Occipital lobe (tissue), 2 donors: ENCODE results near the gene PRDM5. TPM values are rescaled to one million over a fixed set of nuclear protein-coding genes. Genes with fewer than 3 reads are reported as not detected.

Experiments
- DNase-seq: peaks from one replicate; lab custom pipeline; 2025; lab: John Stamatoyannopoulos, UW
- total RNA-seq: library from RNA; depleted of rRNA; stranded (reverse); fragments of >200 nt; gene quantifications from one replicate; pipeline ENCODE4 v1.2.3, GENCODE V29; 2014

PRDM5 gene
- total RNA-seq, 1 donor from 2014 or later = 17.2 TPM

DNA sequence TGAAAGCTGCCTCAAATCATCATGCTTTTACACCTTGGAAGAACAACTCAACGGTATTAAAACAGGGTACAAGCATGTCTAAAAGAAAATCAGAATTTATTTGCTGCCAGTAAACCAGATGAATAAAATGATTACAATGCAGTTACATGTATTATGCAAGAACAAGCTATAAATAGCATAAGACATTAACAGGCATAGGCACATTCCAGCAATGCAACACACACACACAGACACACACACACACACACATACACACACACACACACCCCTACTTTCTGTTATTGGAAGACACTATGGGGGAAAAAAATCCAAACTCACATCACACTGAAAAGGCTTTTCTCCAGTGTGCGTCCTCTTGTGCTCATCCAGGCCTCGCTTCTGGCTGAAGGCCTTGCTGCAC is 212.5 kb downstream of the PRDM5 start:
- DNase-seq = no peak

DNA sequence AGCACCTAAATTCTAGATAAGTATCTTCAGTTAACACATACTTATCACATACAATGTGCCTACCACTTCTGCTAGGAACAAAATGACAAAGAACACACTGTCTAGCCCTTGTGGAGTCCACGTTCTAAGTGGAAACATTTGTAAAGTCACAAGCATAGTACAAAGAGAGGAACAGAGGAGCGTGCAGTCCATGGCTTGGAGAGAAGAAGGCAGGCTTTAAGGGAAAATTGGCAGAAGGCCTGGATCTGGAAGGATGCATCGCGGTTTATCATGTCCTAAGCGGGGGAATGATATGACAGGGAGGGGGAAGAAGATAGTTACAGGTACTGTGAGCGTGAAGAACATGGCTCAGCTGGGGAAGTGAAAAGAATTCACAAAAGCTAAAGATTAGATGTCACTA is 218.0 kb downstream of the PRDM5 start:
- no peak for DNase-seq

DNA sequence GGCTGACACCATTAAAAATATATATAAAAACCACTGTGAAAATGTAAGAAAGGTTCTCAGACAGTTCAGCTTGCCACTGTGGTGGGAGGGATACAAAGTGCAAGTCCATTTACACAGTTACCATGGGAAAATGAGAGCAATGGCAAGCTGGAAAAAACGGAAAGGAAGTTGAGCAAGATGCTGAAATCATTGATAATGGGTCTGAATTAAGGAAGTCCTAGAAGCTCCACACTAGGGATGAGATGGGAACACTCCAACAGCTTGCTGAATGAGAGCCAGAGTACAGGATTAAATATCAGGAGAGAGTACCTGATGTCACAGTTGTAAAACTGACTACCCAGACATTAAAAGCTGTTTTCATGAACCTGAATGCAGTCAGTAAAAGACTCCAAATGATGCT is 218.6 kb downstream of the PRDM5 start:
- no peak for DNase-seq

DNA sequence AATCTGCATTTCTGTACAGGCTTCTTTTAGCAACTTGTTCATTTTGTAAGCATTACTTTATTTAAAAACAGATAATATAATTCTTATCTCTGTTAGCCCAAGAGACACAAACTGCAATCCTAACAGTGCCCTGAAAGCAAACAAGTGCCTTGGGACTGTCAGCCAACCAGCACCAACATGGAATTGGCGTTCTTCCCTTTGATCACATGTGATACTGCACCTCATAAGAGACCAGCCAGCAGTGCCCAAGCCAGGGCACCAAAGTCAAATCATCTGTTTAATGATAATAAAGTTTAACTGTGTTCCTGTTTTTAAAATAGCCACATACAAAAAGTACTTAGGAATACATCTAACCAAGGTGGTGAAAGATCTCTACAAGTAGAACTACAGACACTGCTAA is 223.2 kb downstream of the PRDM5 start:
- DNase-seq = no peak

DNA sequence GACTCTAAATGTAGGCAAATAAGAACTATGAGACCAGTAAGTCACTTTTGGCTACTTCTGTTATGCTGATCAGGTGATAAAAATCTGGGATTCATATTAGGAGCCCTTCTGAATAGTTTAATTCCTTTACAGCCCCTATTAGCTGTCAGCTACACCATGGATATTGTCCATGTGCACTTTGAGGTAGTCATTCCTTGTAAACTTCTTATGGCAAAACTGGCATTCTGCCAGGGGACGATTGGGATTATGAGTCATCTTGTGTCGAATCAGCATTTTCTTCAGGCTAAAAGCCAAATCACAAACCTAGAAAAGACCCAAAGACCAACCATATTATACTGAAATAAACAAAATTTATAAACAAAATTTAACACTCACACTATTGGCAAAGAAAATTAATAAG is 227.6 kb downstream of the PRDM5 start:
- no peak for DNase-seq

DNA sequence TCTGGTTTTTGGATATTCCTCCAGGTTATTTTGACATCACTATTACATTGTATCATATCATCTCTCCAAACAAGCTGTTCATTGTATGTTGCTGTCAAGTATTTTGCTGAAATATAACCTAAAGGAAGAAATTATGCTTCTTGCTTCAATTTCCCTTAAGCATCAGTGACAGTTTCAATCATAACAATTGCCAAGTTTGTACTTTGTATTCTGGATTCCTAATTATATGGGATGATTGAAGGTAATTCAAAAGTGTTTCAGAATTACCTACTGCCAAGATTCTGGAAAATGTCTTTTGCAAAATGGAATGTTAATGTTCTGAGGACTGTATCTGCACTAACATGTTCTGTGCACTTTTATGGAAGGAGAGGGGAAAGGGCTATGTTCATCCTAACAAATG is 228.7 kb downstream of the PRDM5 start:
- DNase-seq = no peak

DNA sequence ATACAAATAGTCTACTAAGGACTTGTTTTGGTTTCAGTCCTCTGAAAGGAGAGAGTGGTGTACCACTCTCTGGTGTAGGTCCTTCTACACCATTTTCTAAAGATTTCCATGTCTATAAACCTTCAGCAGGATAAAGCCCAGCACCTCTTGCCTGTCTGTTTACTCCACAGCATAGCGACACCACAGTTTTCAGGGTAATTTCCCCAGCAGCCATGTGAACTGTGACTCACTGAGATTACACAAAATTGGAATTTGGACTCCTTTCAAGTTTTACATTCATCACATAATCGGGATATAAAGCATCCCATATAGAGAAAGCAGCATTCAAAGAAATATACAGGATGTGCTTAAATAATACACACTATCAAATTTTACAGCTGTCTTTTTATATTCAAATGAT is 229.6 kb downstream of the PRDM5 start:
- no peak for DNase-seq

DNA sequence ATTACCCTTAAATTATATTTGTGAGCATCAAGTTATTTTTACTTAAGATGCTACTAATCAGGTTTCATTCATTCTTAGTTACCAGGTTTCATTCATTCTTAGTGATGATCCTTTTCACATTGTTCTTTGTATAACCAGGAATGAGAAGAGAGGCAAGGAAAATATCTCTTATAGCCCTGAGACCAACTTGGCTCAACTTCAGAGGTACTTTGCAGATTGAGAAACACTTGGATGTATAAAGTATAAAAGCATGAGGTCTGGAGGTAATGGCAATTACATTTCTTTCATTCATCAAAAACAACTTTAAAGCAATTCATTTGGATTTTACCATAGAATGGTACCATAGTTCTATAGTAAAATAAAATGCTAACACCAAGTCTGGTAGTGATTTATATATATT is 231.0 kb downstream of the PRDM5 start:
- no peak for DNase-seq

DNA sequence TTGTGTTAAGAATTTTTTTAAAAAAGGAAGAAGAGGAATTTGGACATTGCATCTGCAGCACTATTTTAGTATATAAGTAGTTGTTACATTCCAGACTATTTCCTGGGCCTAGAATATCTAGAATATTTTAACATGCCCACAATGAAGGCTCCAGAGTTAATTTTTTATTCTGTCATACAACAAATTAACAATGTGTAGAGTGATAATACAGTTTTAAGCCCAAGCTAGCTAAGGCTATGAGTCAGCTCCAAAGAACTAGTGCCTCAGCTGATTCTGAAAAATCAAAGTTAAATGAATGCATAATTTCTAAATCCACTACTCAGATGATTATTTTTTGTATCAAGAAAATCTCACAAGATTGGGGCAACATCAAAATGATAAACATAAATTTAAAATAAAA is 231.4 kb downstream of the PRDM5 start:
- DNase-seq = no peak

DNA sequence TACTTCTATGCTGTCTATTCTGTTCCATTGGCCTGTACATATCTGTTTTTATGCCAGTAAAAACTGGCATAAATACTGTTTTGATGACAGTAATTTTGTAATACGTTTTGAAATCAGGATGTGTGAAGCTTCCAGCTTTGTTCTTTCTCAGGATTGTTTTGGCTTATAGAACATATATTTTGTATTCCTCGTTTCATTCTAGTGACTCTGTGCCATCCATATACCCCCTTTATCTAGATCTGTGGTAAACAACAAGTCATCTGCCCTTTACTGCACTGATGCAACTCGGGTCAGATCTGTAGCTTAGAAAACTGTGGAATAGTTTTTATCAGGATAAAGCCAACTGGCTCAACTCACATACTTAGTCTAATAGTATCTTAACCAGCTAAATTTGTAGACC is 233.7 kb downstream of the PRDM5 start:
- DNase-seq = no peak

DNA sequence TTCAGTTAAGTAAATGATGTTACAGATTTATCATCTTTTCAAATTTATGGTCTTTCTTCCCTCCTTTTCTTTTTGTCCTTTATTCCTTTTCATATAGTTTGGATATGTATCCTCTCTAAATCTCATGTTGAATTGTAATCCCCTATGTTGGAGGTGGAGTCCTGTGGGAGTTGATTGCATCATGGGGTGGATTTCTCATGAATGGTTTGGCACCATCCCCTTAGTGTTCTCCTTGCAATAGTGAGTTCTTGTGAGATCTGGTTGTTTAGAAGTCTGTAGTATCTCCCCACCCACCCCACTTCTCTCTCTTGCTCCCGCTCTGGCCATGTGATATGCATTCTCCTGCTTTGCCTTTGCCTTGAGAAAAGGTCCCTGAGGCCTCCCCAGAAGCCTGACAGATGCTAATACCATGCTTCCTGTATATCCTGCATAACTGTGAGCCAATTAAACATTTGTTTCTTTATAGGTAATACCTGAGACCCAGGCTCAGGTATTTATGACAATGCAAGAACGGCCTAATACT is 236.7 kb downstream of the PRDM5 start:
- no peak for DNase-seq

DNA sequence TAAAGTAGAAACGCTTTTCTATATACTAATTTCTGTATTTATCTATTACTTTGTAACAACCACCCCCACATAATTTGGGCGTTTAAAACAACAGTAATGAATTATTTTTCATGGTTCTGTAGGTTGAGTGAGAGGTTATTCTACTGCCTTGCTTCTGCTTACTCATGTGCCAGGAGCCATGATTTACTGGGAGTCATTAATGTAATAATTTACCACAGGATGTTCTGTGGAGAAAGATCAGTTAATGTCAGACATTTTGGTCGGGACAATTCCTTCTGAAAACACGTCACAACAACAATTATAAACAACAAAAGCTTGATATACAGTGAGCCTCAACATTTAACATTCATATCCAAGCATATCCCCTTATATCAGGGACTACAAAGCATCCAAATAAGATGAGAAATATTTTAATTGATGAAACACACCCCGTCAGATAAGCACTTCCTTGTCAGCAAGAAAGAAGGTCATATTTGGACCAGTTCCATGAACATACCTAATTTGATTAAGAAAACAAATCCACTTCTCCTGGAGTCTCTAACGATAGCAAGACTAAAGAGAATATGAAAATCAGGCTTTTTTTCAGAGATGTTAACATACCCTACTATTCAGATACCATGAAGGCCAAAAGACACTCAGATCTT is 238.5 kb downstream of the PRDM5 start:
- no peak for DNase-seq

DNA sequence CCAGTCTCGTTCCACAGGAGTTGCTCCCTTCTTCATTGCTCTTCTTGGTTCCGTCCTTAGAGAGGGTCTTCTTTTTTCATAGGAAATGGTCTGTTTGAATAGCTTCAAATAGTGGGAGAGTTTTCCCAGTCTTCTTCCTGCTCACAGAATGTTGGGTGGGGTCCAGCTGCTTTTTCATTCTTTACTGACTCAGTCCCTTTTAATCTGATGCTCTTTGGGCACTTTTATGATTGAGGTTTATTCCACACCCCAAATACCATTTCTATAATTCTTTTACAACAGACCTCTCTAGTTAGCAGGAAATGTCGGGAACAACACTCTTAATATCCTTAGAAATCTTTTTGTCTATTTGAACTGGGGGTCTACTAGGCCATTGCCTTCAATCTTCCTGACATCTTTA is 239.5 kb downstream of the PRDM5 start:
- no peak for DNase-seq

DNA sequence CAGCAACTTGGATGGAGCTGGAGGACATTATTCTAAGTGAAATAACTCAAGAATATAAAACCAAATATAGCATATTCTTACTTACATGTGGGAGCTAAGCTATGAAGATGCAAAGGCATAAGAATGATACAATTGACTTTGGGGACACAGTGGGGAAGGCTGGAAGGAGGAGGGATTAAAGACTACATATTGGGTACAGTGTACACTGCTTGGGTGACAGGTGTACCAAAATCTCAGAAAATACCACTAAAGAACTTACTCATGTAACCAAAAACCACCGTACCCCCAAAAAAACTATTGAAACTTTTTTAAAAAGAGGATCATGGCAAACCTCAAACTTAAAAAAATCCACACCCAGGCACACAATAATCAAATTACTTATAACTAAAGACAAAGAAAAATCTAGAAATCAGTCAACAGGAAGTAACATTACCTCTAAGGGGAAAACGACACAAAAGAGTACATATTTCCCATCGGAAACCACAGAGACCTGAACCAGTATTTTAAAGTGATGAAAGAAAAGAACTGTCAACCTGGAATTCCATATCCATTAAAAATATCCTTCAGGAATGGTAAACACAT is 241.8 kb downstream of the PRDM5 start:
- no peak for DNase-seq

DNA sequence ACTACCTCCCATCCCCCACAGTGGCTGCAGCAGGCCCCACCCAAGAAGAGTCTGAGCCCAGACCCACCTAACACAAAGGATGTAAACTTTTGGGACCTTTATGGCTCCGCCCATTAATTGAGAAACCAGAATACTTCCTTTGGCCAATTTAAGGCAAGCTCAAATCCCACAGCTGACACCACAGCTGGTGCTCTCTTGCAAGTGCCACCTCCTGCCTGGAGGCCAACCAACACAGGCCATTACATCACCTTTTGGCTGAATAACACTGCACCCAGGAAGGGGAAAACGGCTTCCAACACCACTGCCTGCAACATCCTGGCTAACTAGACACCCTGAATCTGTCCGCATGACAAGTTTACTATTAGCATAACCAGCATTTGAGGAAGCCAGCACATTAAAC is 248.8 kb downstream of the PRDM5 start:
- DNase-seq = no peak

DNA sequence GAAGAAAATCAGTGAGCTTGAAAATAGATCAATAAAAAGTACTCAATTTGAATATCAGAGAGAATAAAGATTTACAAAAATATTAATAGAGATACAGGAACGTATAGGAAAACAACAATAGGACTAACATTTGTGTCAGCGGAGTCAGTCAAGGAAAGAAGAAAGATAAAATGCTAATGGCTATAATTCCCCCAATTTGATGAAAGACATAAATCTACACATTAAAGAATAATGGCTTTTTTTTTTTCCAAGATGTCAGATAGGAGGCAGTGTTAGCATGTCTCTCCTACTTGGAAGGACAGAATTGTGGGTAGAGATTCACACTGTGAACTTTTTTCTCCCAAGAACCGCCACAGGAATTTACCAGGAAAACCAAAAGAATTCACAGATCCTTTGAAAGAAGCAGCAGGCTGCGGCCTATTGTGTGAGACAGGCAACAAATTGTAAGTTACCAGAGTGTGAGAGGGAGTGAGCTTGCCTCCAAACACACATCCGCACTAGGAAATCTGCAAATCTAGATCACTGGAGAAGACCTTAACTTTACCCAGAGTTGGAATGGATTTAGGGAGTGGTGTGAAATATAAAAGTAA is 249.9 kb downstream of the PRDM5 start:
- no peak for DNase-seq

DNA sequence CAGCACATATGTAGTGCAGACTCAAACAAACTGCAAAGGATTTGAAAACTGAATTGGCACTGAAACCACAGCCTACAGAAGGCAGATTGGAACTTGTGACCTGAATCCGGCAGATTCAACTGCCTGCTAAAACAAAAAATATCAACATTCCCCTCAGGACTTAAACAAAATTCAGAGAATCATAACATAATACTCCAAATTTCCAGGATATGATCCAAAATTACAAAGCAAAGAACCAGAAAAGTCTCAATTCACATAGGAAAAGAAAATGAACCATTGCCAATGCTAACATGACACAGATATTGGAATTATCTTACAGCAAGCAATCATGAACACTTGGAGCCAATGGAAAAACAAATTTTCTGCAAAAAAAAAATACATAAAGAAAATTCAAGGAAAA is 250.4 kb downstream of the PRDM5 start:
- DNase-seq = no peak

DNA sequence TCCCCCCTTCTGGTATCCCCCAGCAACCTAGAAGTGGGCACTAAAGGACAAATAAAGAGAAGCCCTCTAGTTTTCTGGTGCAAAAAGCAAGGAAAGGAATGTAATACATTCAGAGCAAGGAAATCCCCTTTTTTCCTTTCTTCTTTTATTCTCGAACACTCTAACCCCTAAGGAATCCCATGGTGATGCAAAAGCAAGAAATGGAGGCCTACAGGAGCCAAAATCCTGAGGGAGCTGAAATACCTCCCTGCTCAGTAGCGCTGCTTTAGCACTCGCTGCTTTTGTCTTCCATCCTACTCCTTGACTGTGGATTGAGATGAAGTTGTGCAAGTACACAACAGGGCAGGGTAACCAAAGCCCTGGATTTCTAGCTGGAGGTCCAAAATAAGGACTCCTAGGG is 251.0 kb downstream of the PRDM5 start:
- no peak for DNase-seq

DNA sequence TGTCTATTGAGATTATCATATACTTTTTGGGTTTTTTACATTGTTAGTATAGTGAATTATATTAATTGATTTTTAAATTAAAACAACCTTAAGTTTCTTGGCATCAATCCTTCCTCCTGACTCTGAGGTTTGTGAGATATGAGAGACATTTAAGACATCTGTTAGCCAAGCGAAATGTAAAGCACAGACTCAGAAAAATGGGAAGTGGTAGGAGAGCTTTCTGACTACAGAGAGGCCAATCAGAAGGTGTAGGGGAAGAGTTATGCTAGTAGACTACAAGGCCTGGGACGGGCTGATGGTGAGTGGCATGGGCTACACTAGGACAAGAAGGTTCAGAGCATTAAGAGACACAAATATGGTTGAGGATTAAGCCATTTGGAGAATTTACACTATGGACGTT is 255.4 kb downstream of the PRDM5 start:
- DNase-seq = no peak

DNA sequence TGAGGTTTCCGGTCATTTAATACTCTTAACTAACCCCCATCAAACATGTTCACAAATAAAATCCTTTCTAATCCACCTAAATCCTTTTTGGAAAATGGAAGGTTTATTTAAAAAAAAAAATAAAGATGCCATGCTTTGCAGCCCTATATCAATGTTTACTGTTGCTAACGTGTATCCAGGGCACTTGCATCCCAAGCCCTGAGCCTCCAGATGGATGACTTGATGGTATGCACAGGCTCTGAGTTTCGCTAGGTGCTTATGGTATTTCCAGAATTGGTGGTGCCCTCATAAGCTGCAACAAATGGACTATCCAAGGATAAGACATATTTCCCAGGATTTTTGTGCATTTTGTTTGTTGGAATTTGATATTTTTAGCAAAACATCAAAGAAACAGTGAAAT is 257.7 kb downstream of the PRDM5 start:
- no peak for DNase-seq

DNA sequence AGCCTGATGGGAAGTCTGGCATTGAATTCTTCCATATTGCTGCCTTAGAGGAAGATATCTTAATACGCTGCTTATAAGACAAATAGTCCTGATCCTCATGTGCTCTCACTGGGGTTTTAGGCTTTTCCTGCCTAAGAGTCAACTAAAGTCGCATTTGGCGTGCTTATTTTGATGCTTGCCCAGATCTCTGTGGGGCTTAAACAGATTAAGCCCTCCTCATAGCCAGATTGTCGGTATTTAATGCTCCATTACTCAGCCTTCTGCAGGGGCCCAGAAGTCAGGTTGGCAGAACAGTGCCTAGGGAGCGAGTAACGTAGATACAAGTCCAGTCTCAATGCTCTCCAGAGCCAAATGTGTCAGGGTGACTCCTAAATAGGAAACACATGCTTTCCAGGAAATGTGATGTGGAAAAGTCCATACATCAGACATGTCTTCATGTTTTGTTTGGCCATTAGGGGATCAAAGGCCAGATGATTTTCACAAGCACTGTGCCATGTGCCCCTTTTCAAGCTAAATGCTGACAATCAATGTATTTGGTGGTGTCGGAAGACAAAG is 262.8 kb downstream of the PRDM5 start:
- DNase-seq = no peak

DNA sequence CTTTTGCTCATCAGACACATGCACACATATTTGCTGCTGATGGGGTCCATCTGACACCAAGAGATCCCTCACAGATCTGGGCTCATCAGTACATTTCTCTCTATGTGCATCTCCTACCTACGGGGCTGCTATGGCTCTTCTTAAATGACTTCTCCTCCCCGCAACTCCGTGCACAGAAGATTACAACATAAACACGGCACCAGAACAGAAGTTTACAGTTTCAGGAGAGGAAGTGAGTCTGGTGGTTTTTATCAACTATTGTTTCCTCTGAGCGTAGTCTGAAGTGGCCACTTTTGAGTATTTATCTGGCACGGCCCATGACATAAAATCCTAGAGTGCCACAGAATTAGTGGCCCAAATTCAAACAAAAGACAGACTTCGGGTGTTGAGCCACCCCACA is 263.8 kb downstream of the PRDM5 start:
- no peak for DNase-seq
